Panc1 (cell line): ENCODE results near the gene MROH7.

Experiments
- POLR2AphosphoS5 ChIP-seq: IDR thresholded peaks from 2 replicates; pipeline ENCODE4 v1.6.1; 2012; ENCODE audit warnings: mild to moderate bottlenecking, low read depth, low read length, moderate library complexity
- SIN3A ChIP-seq: IDR thresholded peaks from 2 replicates; pipeline ENCODE4 v1.6.1; 2012; ENCODE audit warnings: low read depth, mild to moderate bottlenecking, low read length, moderate library complexity, borderline replicate concordance; ENCODE audit not compliant: insufficient read depth
- TCF7L2 ChIP-seq: IDR thresholded peaks from 2 replicates; pipeline ENCODE4 v1.6.1; 2011; ENCODE audit warnings: mild to moderate bottlenecking, low read depth, low read length, inconsistent platforms
- TF ChIP-seq, protein P1 (sequence below): fragments of 450-650 bp; IDR thresholded peaks from 2 replicates; pipeline ENCODE4 v1.5.1; 2017; ENCODE audit warnings: mild to moderate bottlenecking
- TF ChIP-seq, protein P2 (sequence below), 2 experiments: IDR thresholded peaks; 2 replicates each; pipeline ENCODE4 v1.6.1; 2011 to 2012; ENCODE audit warnings: low read depth in 2 of 2, control low read depth in 1 of 2, low read length in 1 of 2, mild to moderate bottlenecking in 1 of 2, moderate library complexity in 1 of 2; ENCODE audit not compliant: insufficient read depth in 1 of 2

DNA sequence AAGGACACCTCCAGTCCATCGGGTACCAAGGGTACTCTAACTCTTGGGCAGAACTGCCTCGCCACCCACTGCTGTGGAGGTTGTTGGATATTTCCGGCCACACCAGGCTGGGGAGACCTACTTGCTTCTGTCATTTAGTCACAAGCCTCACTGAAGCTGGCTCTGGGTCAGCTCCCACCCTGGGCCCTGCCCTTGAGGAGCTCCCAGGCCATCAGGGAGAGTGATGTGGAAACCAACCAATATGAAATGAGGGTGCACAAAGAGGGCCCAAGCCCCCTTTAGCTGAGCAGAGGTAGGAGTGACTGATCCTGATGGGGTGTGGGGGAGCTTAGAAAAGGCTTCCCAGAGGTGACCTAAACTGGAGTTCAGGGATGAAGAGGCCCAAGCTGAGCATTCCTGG lies 103.1 kb downstream of the MROH7 start:
- TF ChIP-seq, protein P1, sequence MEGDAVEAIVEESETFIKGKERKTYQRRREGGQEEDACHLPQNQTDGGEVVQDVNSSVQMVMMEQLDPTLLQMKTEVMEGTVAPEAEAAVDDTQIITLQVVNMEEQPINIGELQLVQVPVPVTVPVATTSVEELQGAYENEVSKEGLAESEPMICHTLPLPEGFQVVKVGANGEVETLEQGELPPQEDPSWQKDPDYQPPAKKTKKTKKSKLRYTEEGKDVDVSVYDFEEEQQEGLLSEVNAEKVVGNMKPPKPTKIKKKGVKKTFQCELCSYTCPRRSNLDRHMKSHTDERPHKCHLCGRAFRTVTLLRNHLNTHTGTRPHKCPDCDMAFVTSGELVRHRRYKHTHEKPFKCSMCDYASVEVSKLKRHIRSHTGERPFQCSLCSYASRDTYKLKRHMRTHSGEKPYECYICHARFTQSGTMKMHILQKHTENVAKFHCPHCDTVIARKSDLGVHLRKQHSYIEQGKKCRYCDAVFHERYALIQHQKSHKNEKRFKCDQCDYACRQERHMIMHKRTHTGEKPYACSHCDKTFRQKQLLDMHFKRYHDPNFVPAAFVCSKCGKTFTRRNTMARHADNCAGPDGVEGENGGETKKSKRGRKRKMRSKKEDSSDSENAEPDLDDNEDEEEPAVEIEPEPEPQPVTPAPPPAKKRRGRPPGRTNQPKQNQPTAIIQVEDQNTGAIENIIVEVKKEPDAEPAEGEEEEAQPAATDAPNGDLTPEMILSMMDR, result no peak
- TF ChIP-seq, protein P2, sequence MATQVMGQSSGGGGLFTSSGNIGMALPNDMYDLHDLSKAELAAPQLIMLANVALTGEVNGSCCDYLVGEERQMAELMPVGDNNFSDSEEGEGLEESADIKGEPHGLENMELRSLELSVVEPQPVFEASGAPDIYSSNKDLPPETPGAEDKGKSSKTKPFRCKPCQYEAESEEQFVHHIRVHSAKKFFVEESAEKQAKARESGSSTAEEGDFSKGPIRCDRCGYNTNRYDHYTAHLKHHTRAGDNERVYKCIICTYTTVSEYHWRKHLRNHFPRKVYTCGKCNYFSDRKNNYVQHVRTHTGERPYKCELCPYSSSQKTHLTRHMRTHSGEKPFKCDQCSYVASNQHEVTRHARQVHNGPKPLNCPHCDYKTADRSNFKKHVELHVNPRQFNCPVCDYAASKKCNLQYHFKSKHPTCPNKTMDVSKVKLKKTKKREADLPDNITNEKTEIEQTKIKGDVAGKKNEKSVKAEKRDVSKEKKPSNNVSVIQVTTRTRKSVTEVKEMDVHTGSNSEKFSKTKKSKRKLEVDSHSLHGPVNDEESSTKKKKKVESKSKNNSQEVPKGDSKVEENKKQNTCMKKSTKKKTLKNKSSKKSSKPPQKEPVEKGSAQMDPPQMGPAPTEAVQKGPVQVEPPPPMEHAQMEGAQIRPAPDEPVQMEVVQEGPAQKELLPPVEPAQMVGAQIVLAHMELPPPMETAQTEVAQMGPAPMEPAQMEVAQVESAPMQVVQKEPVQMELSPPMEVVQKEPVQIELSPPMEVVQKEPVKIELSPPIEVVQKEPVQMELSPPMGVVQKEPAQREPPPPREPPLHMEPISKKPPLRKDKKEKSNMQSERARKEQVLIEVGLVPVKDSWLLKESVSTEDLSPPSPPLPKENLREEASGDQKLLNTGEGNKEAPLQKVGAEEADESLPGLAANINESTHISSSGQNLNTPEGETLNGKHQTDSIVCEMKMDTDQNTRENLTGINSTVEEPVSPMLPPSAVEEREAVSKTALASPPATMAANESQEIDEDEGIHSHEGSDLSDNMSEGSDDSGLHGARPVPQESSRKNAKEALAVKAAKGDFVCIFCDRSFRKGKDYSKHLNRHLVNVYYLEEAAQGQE (IDR thresholded peaks at IDR 0.05; ENCODE audit: insufficient read depth in 1 of 2, low read depth in 2 of 2, low read length in 1 of 2), result no peak
- TF ChIP-seq POLR2AphosphoS5, result no peak
- TF ChIP-seq TCF7L2, result no peak
- TF ChIP-seq SIN3A, result no peak
